B cell (primary cell): Measurements from ENCODE around the gene FBXL14. TPM values are rescaled to one million over a fixed set of nuclear protein-coding genes. Genes with fewer than 3 reads are reported as not detected.
A peak's percentile ranks its signal among the peaks of the same experiment; 100 is the strongest.

Experiments used
- ATAC-seq: fragments of 200-7000 bp; cut with Tn5 transposase; one replicate; pipeline ENCODE4 v1.10.0; 2021; ENCODE audit warnings: low read depth, mild to moderate bottlenecking, moderate number of reproducible peaks, moderate library complexity
- CTCF ChIA-PET: fragments of 350-600 bp; sonication (Branson Sonifier 250); formaldehyde crosslinking; loops from one replicate; lab custom pipeline; 2021; ENCODE audit warnings: antibody characterized with exemption, inconsistent platforms; lab: Charles Lee
- POLR2A ChIA-PET: fragments of 350-600 bp; sonication (Branson Sonifier 250); formaldehyde crosslinking; loops from one replicate; lab custom pipeline; 2021; ENCODE audit warnings: antibody characterized with exemption; lab: Charles Lee
- DNase-seq: peaks from one replicate; pipeline ENCODE4 v3.0.0; 2013
- H2AFZ ChIP-seq: 2 replicates; pipeline ENCODE4 v1.6.1; 2012; ENCODE audit warnings: mild to moderate bottlenecking, low read depth, low read length; ENCODE audit not compliant: insufficient read depth, poor library complexity, severe bottlenecking
- H3K27ac ChIP-seq, 2 donors: 1 replicate in 1 of 2; 2 replicates in 1 of 2; pipeline ENCODE4 v1.5.1; 2012 to 2013; ENCODE audit warnings: low read length in 2 of 2, mild to moderate bottlenecking in 2 of 2, moderate library complexity in 1 of 2
- H3K27me3 ChIP-seq, 4 experiments: fragments of 200-600 bp in 1 of 4; sonication (generic) in 1 of 4; replicated peaks in 1 of 4; 1 replicate in 2 of 4; 2 replicates in 2 of 4; pipeline versions ENCODE4 v1.6.1 to v1.7.0; 2013 to 2016; ENCODE audit warnings: low read length in 3 of 4, mild to moderate bottlenecking in 2 of 4, mixed read lengths in 1 of 4, moderate library complexity in 1 of 4; ENCODE audit not compliant: insufficient read depth in 4 of 4, control insufficient read depth in 3 of 4; ENCODE audit errors: control extremely low read depth in 1 of 4
- H3K36me3 ChIP-seq, 2 experiments: replicated peaks in 1 of 2; 1 replicate in 1 of 2; 2 replicates in 1 of 2; pipeline versions ENCODE4 v1.6.1 to v1.7.1; 2013; ENCODE audit warnings: low read length in 1 of 2; ENCODE audit not compliant: insufficient read depth in 2 of 2, control insufficient read depth in 1 of 2; ENCODE audit errors: control extremely low read depth in 1 of 2, extremely low read depth in 1 of 2
- H3K4me1 ChIP-seq, 2 donors: fragments of 200-600 bp in 1 of 2; sonication (generic) in 1 of 2; 1 replicate in 1 of 2; 2 replicates in 1 of 2; pipeline versions ENCODE4 v1.5.1 to v1.6.1; 2013 to 2017; ENCODE audit warnings: low read length in 2 of 2; ENCODE audit not compliant: control insufficient read depth in 2 of 2, insufficient read depth in 2 of 2
- H3K4me2 ChIP-seq: replicated peaks from 2 replicates; pipeline ENCODE3; 2012; ENCODE audit warnings: mild to moderate bottlenecking, low read depth, low read length; ENCODE audit not compliant: poor library complexity, severe bottlenecking
- H3K4me3 ChIP-seq, 5 experiments: fragments of 200-600 bp in 1 of 5; sonication (generic) in 1 of 5; 1 replicate in 3 of 5; 2 replicates in 2 of 5; pipeline versions ENCODE4 v1.5.1 to v1.7.0; 2011 to 2016; ENCODE audit warnings: low read length in 4 of 5, mild to moderate bottlenecking in 4 of 5, low read depth in 2 of 5, control low read depth in 1 of 5, moderate library complexity in 1 of 5; ENCODE audit not compliant: insufficient read depth in 1 of 5; ENCODE audit errors: control extremely low read depth in 1 of 5, extremely low read depth in 1 of 5
- H3K79me2 ChIP-seq: fragments of 200-600 bp; sonication (generic); one replicate; pipeline ENCODE4 v1.6.0; 2016; ENCODE audit warnings: low read length; ENCODE audit not compliant: control insufficient read depth, insufficient read depth
- H3K9ac ChIP-seq: fragments of 200-600 bp; sonication (generic); 2 replicates; pipeline ENCODE4 v1.6.1; 2017; ENCODE audit warnings: mild to moderate bottlenecking, low read length, moderate library complexity
- H3K9me3 ChIP-seq, 3 donors: one replicate each; pipeline versions ENCODE4 v1.6.1 to v1.7.1; 2013; ENCODE audit warnings: low read length in 2 of 3; ENCODE audit not compliant: control insufficient read depth in 2 of 3, insufficient read depth in 1 of 3; ENCODE audit errors: control extremely low read depth in 1 of 3
- H4K20me1 ChIP-seq: 2 replicates; pipeline ENCODE4 v1.6.0; 2012; ENCODE audit warnings: mild to moderate bottlenecking, low read length; ENCODE audit not compliant: insufficient read depth, control insufficient read depth, poor library complexity, severe bottlenecking
- H3K27ac Mint-ChIP-seq: one replicate; pipeline ENCODE4 v1.8.0; 2021; ENCODE audit warnings: mixed read lengths
- H3K27me3 Mint-ChIP-seq: one replicate; pipeline ENCODE4 v1.8.0; 2021; ENCODE audit warnings: mixed read lengths
- H3K4me1 Mint-ChIP-seq: one replicate; pipeline ENCODE4 v1.8.0; 2021; ENCODE audit warnings: mixed read lengths
- H3K4me3 Mint-ChIP-seq: one replicate; pipeline ENCODE4 v1.8.0; 2021; ENCODE audit warnings: mixed read lengths
- H3K9me3 Mint-ChIP-seq: one replicate; pipeline ENCODE4 v1.8.0; 2022; ENCODE audit warnings: mixed read lengths; ENCODE audit not compliant: insufficient read depth
- CTCF ChIP-seq: fragments of 200-600 bp; IDR thresholded peaks from one replicate; pipeline ENCODE4 v1.8.0; 2022; ENCODE audit warnings: antibody characterized with exemption, mild to moderate bottlenecking
- EZH2 ChIP-seq: IDR thresholded peaks from 2 replicates; pipeline ENCODE4 v1.6.1; 2012; ENCODE audit warnings: borderline replicate concordance, low read depth, mild to moderate bottlenecking, moderate library complexity, low read length; ENCODE audit not compliant: insufficient read depth, poor library complexity, severe bottlenecking
- WGBS: methylation state at CpG from one replicate; pipeline ENCODE4 v1.1.5; 2013; ENCODE audit warnings: missing lambda C conversion rate; ENCODE audit not compliant: insufficient coverage; 5-methylcytosine and 5-hydroxymethylcytosine counted together
- intact Hi-C: fragments of 100-400 bp; cut with micrococcal nuclease; formaldehyde crosslinking; loops from one replicate; pipeline ENCODE4 v1.10.0; 2022
- polyA plus RNA-seq: library from polyadenylated mRNA; depleted of rRNA; stranded (reverse); fragments of >200 nt; gene quantifications from 2 replicates; pipeline ENCODE4 v1.2.3, GENCODE V29; 2012
- total RNA-seq, 2 donors: library from RNA; stranded (reverse); fragments of 120-200 nt in 1 of 2; gene quantifications; 1 replicate in 1 of 2; 2 replicates in 1 of 2; pipeline versions ENCODE4 v1.2.3 to v1.2.4, GENCODE V29; 2013 to 2022

Gene FBXL14
- total and polyA plus RNA-seq, 2 donors (not counting 1 experiment from before 2014, with no cell fraction given), result 21.6 to 37.3 TPM

GRCh38 chr12:1616233-1617066 is 22.1 kb upstream of the FBXL14 start:
- Mint-ChIP-seq H3K27me3 (no peaks in the 10 kb centered on the region), H3K27ac (no peak overlapping the region), H3K4me1 (peaks cover 33% of the 10 kb centered on the region), H3K4me3 (peak overlapping the region; percentile 42), H3K9me3 (no peaks in the 10 kb centered on the region)
- DNase-seq, result peak; percentile 35
- Histone ChIP-seq H4K20me1 (no peaks in the 10 kb centered on the region), H3K4me3 (peak overlapping the region in 1 of 5 experiments; percentile 9), H2AFZ (peak overlapping the region; percentile 39), H3K9me3 (peaks cover 0 to 2% (median 0%) of the 10 kb centered on the region in 3 donors), H3K79me2 (no peaks in the 10 kb centered on the region), H3K4me1 (peaks cover 17 to 25% of the 10 kb centered on the region in 2 donors), H3K9ac (no peak overlapping the region), H3K36me3 (no peaks in the 10 kb centered on the region), H3K4me2 (peak overlapping the region; percentile 49), H3K27ac (no peak overlapping the region), H3K27me3 (peaks cover 0 to 2% (median 0%) of the 10 kb centered on the region in 4 experiments)
- intact Hi-C loops, result no loop called here
- CTCF ChIA-PET, result interaction anchor here (1.1 to 2.4 kb wide), 4 partner anchors 11 to 498 kb away, joined by 3 to 12 read pairs (median 6); no protein-coding TSS in a partner anchor
- POLR2A ChIA-PET, result interaction anchor here (1.0 kb wide), 1 partner anchor 14 kb away, joined by 5 read pairs; no protein-coding TSS in a partner anchor
- peak; percentile 41 for ATAC-seq
- 38% methylated on average over 14 of the region's 16 CpGs for WGBS
- TF ChIP-seq CTCF, result no peak
- no peak for TF ChIP-seq EZH2

GRCh38 chr12:1614360-1614759 is 20.0 kb upstream of the FBXL14 start:
- TF ChIP-seq EZH2, result no peak
- TF ChIP-seq CTCF, result no peak
- H3K9me3 Mint-ChIP-seq, result no peaks in the 10 kb centered on the region
- DNase-seq (no peak), ATAC-seq (no peak)
- intact Hi-C loops, result no loop called here
- H3K9ac ChIP-seq, result no peak overlapping the region
- H3K9me3 ChIP-seq, result peaks cover 0 to 2% (median 0%) of the 10 kb centered on the region in 3 donors
- H3K36me3 ChIP-seq, result no peaks in the 10 kb centered on the region
- peaks cover 0 to 2% (median 0%) of the 10 kb centered on the region in 4 experiments for H3K27me3 ChIP-seq
- H3K4me3 Mint-ChIP-seq, result no peak overlapping the region
- no peak overlapping the region for H3K4me2 ChIP-seq
- no peaks in the 10 kb centered on the region for H3K27me3 Mint-ChIP-seq
- H3K4me3 ChIP-seq, result no peak overlapping the region
- H3K4me1 ChIP-seq, result peaks cover 17 to 22% of the 10 kb centered on the region in 2 donors
- 98% methylated on average over 6 of the region's 6 CpGs for WGBS
- ChIA-PET POLR2A (no interaction called here), CTCF (interaction anchor here (1.5 kb wide), 1 partner anchor 496 kb away, joined by 6 read pairs; no protein-coding TSS in a partner anchor)
- H3K27ac ChIP-seq, result no peak overlapping the region
- peaks cover 27% of the 10 kb centered on the region for H3K4me1 Mint-ChIP-seq
- H4K20me1 ChIP-seq, result no peaks in the 10 kb centered on the region
- no peak overlapping the region for H3K27ac Mint-ChIP-seq
- no peak overlapping the region for H2AFZ ChIP-seq
- no peaks in the 10 kb centered on the region for H3K79me2 ChIP-seq
